HG03196 (cell line): ENCODE measurements around the gene NQO2.
"Not testable (repeated sequence)": the region's sequence is repeated elsewhere in the genome, so short reads cannot be mapped to it uniquely, and the experiment has no call there.

Experiments
- ATAC-seq: cut with Tn5 transposase; IDR thresholded peaks from one replicate; pipeline ENCODE4 v1.9.1; 2021; ENCODE audit not compliant: unreplicated experiment

NQO2 gene

DNA sequence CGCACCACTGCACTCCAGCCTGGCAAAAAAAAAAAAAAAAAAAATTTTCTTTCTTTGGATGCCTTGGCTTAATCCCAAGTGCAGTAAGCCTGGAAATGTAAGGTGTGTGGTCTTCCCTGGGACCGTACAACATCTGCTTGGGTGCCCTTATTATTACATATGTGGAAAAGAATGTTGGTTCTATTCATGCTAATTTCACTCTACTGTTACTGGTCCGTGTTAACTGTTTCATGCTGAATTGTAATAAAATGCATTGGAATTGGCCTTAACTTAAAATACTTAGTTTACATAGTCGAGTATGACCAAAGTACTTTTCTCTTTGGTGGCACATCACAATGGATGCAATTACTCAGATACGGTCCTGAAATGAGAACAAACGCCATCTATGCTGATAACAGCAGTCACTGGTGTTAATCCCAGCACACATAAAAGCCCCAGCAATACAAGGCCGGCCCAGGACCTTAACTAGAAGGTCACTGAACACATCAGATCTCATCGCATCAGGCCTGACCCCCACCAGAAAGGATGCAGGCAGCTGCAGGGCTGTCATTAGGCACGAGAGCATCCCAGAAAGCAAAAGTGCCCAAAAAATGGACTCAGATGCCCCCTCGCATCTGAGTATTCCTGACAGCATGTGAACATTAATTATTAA lies 29.5 kb upstream of the NQO2 start:
- ATAC-seq, result no peak

- no peak for ATAC-seq
Measured at GRCh38 chr6:2970753-2971419, 28.8 kb upstream of the NQO2 start.

DNA sequence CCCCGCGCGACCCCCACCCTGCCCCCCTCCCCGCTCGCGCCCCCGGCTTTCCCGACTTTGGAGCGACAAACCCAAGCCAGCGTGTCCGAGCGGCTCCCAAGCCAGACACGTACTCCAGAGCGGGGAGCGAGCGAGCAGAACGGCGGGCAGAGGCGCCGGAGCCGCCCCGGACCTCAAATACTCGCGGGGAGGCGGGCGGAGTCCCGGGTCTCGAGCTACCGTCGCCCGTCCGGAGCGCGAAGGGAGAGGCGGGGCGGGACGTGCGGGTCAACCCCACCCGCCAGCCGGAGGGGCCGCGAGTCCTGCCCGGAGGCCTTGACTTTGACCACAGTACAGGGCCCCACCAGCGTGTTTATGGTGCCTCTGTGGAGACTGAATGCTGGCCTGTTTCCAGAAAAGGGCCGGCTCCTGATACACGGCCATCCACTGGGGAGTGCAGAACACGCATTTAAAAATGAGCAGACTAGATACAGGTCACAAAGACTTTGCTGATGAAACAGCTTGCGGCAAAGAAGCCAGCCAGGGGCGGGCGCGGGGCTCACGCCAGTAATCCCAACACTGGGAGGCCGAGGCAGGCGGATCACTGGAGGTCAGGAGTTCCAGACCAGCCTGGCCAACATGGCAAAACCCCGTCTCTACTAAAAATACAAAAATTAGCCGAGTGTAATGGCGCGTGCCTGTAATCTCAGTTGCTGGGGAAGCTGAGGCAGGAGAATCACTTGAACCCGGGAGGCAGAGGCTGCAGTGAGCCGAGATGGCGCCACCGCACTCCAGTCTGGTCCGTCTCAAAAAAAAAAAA lies 28.1 kb upstream of the NQO2 start, which contains the start of gene SERPINB6:
TSS of gene SERPINB6 (minus strand) at position 148 of the 799 bp plus-strand sequence. CDS start 12,235 bp downstream, outside the sequence.
- ATAC-seq, result no peak

DNA sequence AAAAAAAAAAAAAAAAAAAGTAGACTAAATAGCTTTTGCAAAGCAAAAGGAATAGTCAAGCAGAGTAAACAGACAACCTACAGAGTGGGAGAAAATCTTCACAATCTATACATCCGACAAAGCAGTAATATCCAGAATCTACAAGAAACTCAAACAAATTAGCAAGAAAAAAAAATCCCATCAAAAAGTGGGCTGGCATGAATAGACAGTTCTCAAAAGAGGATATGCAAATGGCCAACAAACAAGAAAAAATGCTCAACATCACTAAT lies 27.5 kb upstream of the NQO2 start:
- not testable (repeated sequence) for ATAC-seq

- not testable (repeated sequence) for ATAC-seq
Measured at GRCh38 chr6:2972685-2973084, 27.0 kb upstream of the NQO2 start.

GRCh38 chr6:2973180-2973579 lies 26.5 kb upstream of the NQO2 start:
- not testable (repeated sequence) for ATAC-seq

GRCh38 chr6:2973676-2974075 lies 26.0 kb upstream of the NQO2 start:
- no peak for ATAC-seq

GRCh38 chr6:2976060-2976459 lies 23.6 kb upstream of the NQO2 start:
- no peak for ATAC-seq

- ATAC-seq, result no peak
Measured at GRCh38 chr6:2976571-2977085, 23.1 kb upstream of the NQO2 start.

DNA sequence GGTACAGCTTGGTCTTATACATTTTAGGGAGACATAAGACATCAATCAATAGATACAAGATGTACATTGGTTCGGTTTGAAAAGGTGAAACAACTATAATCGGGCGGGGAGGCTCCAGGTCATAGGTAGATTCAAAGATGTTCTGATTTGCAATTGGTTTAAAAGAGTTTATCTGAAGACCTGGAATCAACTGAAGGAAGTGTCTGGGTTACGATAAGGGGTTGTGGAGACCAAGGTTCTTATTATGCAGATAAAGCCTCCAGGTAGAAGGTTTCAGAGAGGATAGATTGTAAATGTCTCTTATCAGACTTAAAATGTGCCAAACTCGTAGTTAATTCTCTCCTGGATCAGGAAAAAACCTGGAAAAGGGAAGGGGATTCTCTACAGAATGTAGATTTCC lies 22.4 kb upstream of the NQO2 start:
- no peak for ATAC-seq

DNA sequence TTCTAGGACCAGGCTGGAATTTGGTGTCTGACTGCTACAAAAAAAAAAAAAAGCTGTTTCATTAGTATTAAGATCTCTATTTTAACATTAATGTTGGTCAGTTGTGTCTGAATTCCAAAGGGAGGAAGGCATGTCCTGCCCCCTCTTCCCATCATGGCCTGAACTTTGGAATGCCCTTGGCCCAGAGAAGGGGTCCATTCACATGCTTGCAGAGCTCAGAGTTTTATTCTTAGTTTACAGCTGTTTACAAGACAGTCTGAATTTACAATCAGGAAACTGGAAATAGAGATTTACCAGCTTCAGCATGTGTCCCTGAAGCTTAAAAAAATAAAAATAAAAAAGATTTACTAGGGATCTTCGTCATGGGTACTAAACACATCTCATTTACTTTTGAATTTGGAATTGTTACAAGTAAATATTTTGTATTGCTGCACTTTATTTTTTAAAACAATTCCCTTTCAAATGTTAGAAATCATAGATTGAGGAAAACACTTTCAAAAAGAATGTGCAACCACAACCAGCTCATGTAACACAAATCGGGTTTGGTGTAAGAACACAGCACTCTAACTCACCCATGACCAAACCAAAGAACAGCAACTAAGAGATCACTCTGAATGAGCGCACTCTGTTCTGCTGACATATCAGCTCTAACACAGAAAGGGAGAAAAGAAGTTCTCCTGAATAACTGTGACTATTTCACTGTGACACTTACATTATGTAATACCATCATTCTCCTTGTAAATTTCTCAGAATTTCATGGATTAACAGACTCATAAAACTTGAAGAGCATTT lies 21.7 kb upstream of the NQO2 start:
- no peak for ATAC-seq

DNA sequence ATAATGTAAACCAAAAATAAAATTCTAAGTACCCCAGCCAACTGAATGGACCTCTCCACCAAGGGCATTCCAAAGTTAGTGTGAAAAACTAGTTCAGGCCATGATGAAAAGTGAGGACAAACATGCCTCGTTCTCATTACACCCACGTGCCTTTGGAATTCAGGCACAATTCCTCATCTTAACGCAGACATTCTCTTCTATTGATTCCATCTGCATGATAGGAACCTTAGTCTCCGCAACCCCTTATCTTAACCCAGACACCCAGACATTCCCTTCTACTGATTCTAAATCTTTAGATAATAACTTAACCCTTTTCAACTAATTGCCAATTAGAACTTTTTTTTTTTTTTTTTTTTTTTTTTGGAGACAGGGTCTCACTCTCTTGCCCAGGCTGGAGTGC lies 20.8 kb upstream of the NQO2 start:
- ATAC-seq, result no peak

DNA sequence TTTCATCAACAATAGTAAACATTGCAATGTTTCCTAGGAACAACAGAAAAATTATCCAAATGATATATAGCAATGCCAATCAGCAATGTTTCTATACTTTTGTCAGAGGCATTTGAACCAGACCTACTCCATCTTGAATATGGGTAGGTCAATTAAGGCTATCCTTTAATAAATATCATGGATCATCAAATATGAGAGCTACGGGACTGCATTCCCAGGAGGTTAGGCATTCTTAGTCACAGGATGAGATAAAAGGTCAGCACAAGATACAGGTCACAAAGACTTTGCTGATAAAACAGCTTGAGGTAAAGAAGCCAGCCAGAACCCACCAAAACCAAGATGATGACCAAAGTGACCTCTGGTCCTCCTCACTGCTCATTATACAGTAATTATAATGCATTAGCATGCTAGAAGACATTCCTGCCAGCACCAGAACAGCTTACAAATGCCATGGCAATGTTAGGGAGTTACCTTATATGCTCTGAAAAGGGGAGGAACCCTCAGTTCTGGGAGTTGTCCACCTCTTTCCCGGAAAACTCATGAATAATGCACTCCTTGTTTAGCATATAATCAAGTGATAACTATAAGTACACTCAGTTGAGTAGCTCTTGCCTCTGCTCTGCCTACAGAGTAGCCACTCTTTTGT lies 19.8 kb upstream of the NQO2 start:
- no peak for ATAC-seq

GRCh38 chr6:2980465-2980855 lies 19.2 kb upstream of the NQO2 start:
- no peak for ATAC-seq

GRCh38 chr6:2982426-2983117 lies 17.1 kb upstream of the NQO2 start:
- ATAC-seq, result no peak

GRCh38 chr6:2984738-2985406 lies 14.8 kb upstream of the NQO2 start:
- no peak for ATAC-seq

- no peak for ATAC-seq
Measured at GRCh38 chr6:2986722-2987221, 12.9 kb upstream of the NQO2 start.

GRCh38 chr6:2988094-2988425 lies 11.6 kb upstream of the NQO2 start:
- ATAC-seq, result no peak
